Ureter (tissue), 1 donor: ENCODE data around the gene CDIPT. TPM values are rescaled to one million over a fixed set of nuclear protein-coding genes. Genes with fewer than 3 reads are reported as not detected.
"Not testable (repeated sequence)": the region's sequence is repeated elsewhere in the genome, so short reads cannot be mapped to it uniquely, and the experiment has no call there.

Source experiments
- DNase-seq: peaks from one replicate; pipeline ENCODE4 v3.0.0-alpha.2; 2020; ENCODE audit warnings: low spot score
- total RNA-seq: library from RNA; stranded (reverse); gene quantifications from one replicate; pipeline ENCODE4 v1.2.4, GENCODE V29; 2023
- donor health status: DM: yes; HTN: yes; CAD: no.

The CDIPT gene
- total RNA-seq, 1 donor from 2014 or later: 71.4 TPM

GRCh38 chr16:29896841-29897240, 33.8 kb upstream of the CDIPT start:
- no peak for DNase-seq

- DNase-seq: no peak
Measured at GRCh38 chr16:29894352-29894751, 31.3 kb upstream of the CDIPT start.

GRCh38 chr16:29893553-29893952, 30.5 kb upstream of the CDIPT start:
- DNase-seq: no peak

GRCh38 chr16:29892458-29892813, 29.4 kb upstream of the CDIPT start:
- DNase-seq: no peak

- no peak for DNase-seq
Measured at GRCh38 chr16:29891525-29892457, 28.8 kb upstream of the CDIPT start.

GRCh38 chr16:29889372-29889771, 26.3 kb upstream of the CDIPT start:
- not testable (repeated sequence) for DNase-seq

GRCh38 chr16:29883987-29884386, 21.0 kb upstream of the CDIPT start:
- DNase-seq: no peak

- DNase-seq: no peak
Measured at GRCh38 chr16:29881050-29881449, 18.0 kb upstream of the CDIPT start.

GRCh38 chr16:29878172-29878571, 15.1 kb upstream of the CDIPT start:
- no peak for DNase-seq

GRCh38 chr16:29877266-29877961, 14.4 kb upstream of the CDIPT start:
- DNase-seq: no peak

GRCh38 chr16:29876594-29877249, 13.7 kb upstream of the CDIPT start:
- DNase-seq: no peak

- DNase-seq: no peak
Measured at GRCh38 chr16:29876217-29876593, 13.2 kb upstream of the CDIPT start.

- DNase-seq: no peak
Measured at GRCh38 chr16:29875206-29875605, 12.2 kb upstream of the CDIPT start.

GRCh38 chr16:29873319-29873718, 10.3 kb upstream of the CDIPT start:
- DNase-seq: no peak

- no peak for DNase-seq
Measured at GRCh38 chr16:29871822-29872546, 9.0 kb upstream of the CDIPT start.

GRCh38 chr16:29869067-29869466, 6.0 kb upstream of the CDIPT start:
- not testable (repeated sequence) for DNase-seq

- no peak for DNase-seq
Measured at GRCh38 chr16:29868396-29869009, 5.5 kb upstream of the CDIPT start.

GRCh38 chr16:29864205-29864604, 1.2 kb upstream of the CDIPT start:
- no peak for DNase-seq

- DNase-seq: no peak
Measured at GRCh38 chr16:29863669-29863984, 601 bp upstream of the CDIPT start.

GRCh38 chr16:29862383-29862883, 593 bp downstream of the CDIPT start:
- DNase-seq: no peak

- no peak for DNase-seq
Measured at GRCh38 chr16:29860218-29860617, 2.8 kb downstream of the CDIPT start.
